HEK293 (cell line): Measurements from ENCODE around the gene MCTP1.

Experiments
- CTCF ChIA-PET: fragments of 350-600 bp; formaldehyde crosslinking; extraction: SDS; loops from one replicate; lab custom pipeline; 2021; ENCODE audit warnings: antibody characterized with exemption; lab: Yijun Ruan, JAX
- POLR2A ChIA-PET: fragments of 300-600 bp; formaldehyde crosslinking; extraction: SDS; loops from one replicate; lab custom pipeline; 2020; ENCODE audit warnings: antibody characterized with exemption, inconsistent platforms; lab: Yijun Ruan, JAX
- H3K27ac ChIP-seq: fragments of 200-500 bp; sonication (Bioruptor generic); 2 replicates; pipeline ENCODE4 v1.5.1; 2014; ENCODE audit warnings: low read depth, low read length, control low read depth, inconsistent platforms; ENCODE audit errors: extremely low read depth
- H3K36me3 ChIP-seq, 2 experiments: fragments of 200-500 bp in 1 of 2; sonication (Bioruptor generic) in 1 of 2; 1 replicate in 1 of 2; 2 replicates in 1 of 2; pipeline ENCODE4 v1.5.1; 2014 to 2017; ENCODE audit warnings: inconsistent platforms in 2 of 2, low read length in 2 of 2; ENCODE audit not compliant: control insufficient read depth in 2 of 2, insufficient read depth in 1 of 2
- H3K4me1 ChIP-seq: fragments of 200-500 bp; sonication (Bioruptor generic); 2 replicates; pipeline ENCODE4 v1.5.1; 2014; ENCODE audit warnings: mild to moderate bottlenecking, low read length, inconsistent platforms; ENCODE audit not compliant: control insufficient read depth, insufficient read depth
- H3K4me3 ChIP-seq: 2 replicates; pipeline ENCODE4 v1.5.1; 2011; ENCODE audit warnings: low read depth, mild to moderate bottlenecking, control low read depth, low read length, moderate library complexity
- H3K9me3 ChIP-seq: fragments of 200-500 bp; sonication (Bioruptor generic); 2 replicates; pipeline ENCODE4 v1.5.1; 2014; ENCODE audit warnings: low read depth, low read length, inconsistent platforms; ENCODE audit not compliant: control insufficient read depth, insufficient read depth
- GFI1B ChIP-seq: fragments of 450-650 bp; formaldehyde crosslinking; IDR thresholded peaks from 2 replicates; pipeline ENCODE4 v1.5.1; 2016; ENCODE audit warnings: missing biosample characterization, missing genetic modification characterization
- HOXC10 ChIP-seq: sonication (generic); formaldehyde crosslinking; IDR thresholded peaks from 2 replicates; pipeline ENCODE4 v1.8.1; 2023; ENCODE audit warnings: mild to moderate bottlenecking, missing genetic modification reagents
- IKZF3 ChIP-seq: fragments of 450-650 bp; IDR thresholded peaks from 2 replicates; pipeline ENCODE4 v1.5.0; 2018; ENCODE audit warnings: missing biosample characterization, mild to moderate bottlenecking, missing genetic modification characterization, moderate library complexity
- KLF16 ChIP-seq: fragments of 450-650 bp; formaldehyde crosslinking; IDR thresholded peaks from 2 replicates; pipeline ENCODE4 v1.5.1; 2017; ENCODE audit warnings: missing biosample characterization, missing genetic modification characterization
- RBAK ChIP-seq: fragments of 450-650 bp; formaldehyde crosslinking; IDR thresholded peaks from 2 replicates; pipeline ENCODE4 v1.5.1; 2016; ENCODE audit warnings: missing biosample characterization, missing genetic modification characterization
- SALL2 ChIP-seq: fragments of 450-650 bp; formaldehyde crosslinking; IDR thresholded peaks from 2 replicates; pipeline ENCODE4 v1.5.0; 2017; ENCODE audit warnings: missing biosample characterization, mild to moderate bottlenecking, missing genetic modification characterization, borderline replicate concordance
- WT1 ChIP-seq: fragments of 450-650 bp; formaldehyde crosslinking; IDR thresholded peaks from 2 replicates; pipeline ENCODE4 v1.5.1; 2016; ENCODE audit warnings: missing biosample characterization, missing genetic modification characterization
- YY1 ChIP-seq: fragments of 450-650 bp; formaldehyde crosslinking; IDR thresholded peaks from 2 replicates; pipeline ENCODE4 v1.5.1; 2018; ENCODE audit warnings: missing biosample characterization, missing genetic modification characterization
- ZBTB20 ChIP-seq: fragments of 450-650 bp; formaldehyde crosslinking; IDR thresholded peaks from 2 replicates; pipeline ENCODE4 v1.5.1; 2016; ENCODE audit warnings: missing biosample characterization, missing genetic modification characterization
- ZBTB21 ChIP-seq: fragments of 450-650 bp; formaldehyde crosslinking; IDR thresholded peaks from 2 replicates; pipeline ENCODE4 v1.5.1; 2017; ENCODE audit warnings: missing biosample characterization, missing genetic modification characterization
- ZBTB8A ChIP-seq: fragments of 450-650 bp; formaldehyde crosslinking; IDR thresholded peaks from 2 replicates; pipeline ENCODE4 v1.5.1; 2016; ENCODE audit warnings: missing biosample characterization, missing genetic modification characterization
- ZFP3 ChIP-seq: fragments of 450-650 bp; formaldehyde crosslinking; IDR thresholded peaks from 2 replicates; pipeline ENCODE4 v1.5.1; 2016; ENCODE audit warnings: low read depth, missing biosample characterization, missing genetic modification characterization
- ZNF157 ChIP-seq: fragments of 450-650 bp; formaldehyde crosslinking; IDR thresholded peaks from 2 replicates; pipeline ENCODE4 v1.5.1; 2016; ENCODE audit warnings: missing biosample characterization, missing genetic modification characterization
- ZNF2 ChIP-seq: fragments of 450-650 bp; formaldehyde crosslinking; IDR thresholded peaks from 2 replicates; pipeline ENCODE4 v1.5.1; 2016; ENCODE audit warnings: missing biosample characterization, missing genetic modification characterization
- ZNF391 ChIP-seq: fragments of 450-650 bp; formaldehyde crosslinking; IDR thresholded peaks from 2 replicates; pipeline ENCODE4 v1.5.1; 2016; ENCODE audit warnings: low read depth, missing biosample characterization, missing genetic modification characterization, borderline replicate concordance
- ZNF521 ChIP-seq: fragments of 450-650 bp; formaldehyde crosslinking; IDR thresholded peaks from 2 replicates; pipeline ENCODE4 v1.5.1; 2017; ENCODE audit warnings: missing biosample characterization, mild to moderate bottlenecking, missing genetic modification characterization
- ZNF561 ChIP-seq: fragments of 450-650 bp; IDR thresholded peaks from 2 replicates; pipeline ENCODE4 v1.5.1; 2018; ENCODE audit warnings: missing biosample characterization, missing genetic modification characterization, borderline replicate concordance
- ZNF600 ChIP-seq: fragments of 450-650 bp; formaldehyde crosslinking; IDR thresholded peaks from 2 replicates; pipeline ENCODE4 v1.5.1; 2016; ENCODE audit warnings: missing biosample characterization, missing genetic modification characterization
- ZNF670 ChIP-seq: fragments of 450-650 bp; formaldehyde crosslinking; IDR thresholded peaks from 2 replicates; pipeline ENCODE4 v1.5.1; 2016; ENCODE audit warnings: missing biosample characterization, missing genetic modification characterization, low read depth
- TF ChIP-seq, protein P1 (sequence below): fragments of 450-650 bp; formaldehyde crosslinking; IDR thresholded peaks from 2 replicates; pipeline ENCODE4 v1.5.1; 2016; ENCODE audit warnings: missing biosample characterization, missing genetic modification characterization
- TF ChIP-seq, protein P2 (sequence below): fragments of 450-650 bp; formaldehyde crosslinking; IDR thresholded peaks from 2 replicates; pipeline ENCODE4 v1.5.0; 2017; ENCODE audit warnings: missing biosample characterization, missing genetic modification characterization, borderline replicate concordance
- TF ChIP-seq, protein P3 (sequence below): fragments of 450-650 bp; formaldehyde crosslinking; IDR thresholded peaks from 2 replicates; pipeline ENCODE4 v1.5.1; 2017; ENCODE audit warnings: missing biosample characterization, missing genetic modification characterization

The MCTP1 gene

DNA sequence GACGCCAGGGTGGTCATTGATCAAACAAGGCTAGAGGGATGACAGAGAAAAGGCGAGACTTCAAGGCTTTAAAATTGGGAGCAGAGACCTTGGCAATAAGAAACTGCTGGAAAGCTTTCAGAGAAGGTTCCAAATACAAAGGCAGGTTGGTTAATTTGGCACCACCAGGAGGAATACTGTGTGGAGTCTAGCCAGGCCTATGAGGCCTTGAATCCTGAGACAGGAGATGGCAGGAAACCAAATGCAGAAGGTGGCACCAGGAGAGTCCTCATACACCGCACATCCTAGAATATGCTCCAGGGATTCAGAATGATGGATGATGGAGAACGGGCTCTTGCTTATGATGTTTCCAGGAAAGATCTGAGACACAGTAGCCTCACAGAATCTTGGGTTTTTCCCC is 90.0 kb downstream of the MCTP1 start (continued):
- TF ChIP-seq ZFP3 (tag by site-specific recombination) (no peak), ZBTB8A (tag by site-specific recombination) (no peak), ZNF2 (tag by site-specific recombination) (no peak), ZBTB20 (tag by site-specific recombination) (no peak), ZNF600 (tag by site-specific recombination) (no peak), ZNF391 (tag by site-specific recombination) (no peak), HOXC10 (CRISPR knock-in tag) (no peak), YY1 (tag by site-specific recombination) (no peak), IKZF3 (no peak), RBAK (no peak)

DNA sequence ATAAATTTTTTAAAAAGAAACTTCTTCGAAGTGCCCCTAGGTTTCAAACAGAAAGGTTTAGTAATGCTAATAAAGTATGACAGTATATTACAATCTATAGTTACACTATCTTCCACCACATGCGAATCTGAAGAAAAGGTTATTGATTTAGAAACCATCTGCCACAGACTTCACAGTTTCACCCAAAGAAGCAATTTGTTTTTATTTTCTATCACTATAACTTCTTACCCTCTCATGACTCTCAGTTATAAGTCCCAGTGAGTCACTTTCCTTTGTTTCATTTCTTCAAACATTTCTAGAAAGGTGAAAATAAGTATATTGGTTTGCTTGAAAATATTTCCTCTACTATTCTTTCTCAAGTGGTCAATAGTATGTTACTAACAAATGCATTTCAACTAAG is 93.6 kb downstream of the MCTP1 start:
- H3K27ac ChIP-seq, result no peak overlapping the region
- CTCF ChIA-PET, result no interaction called here
- H3K9me3 ChIP-seq, result no peaks in the 10 kb centered on the region
- no peak overlapping the region for H3K4me3 ChIP-seq
- no peaks in the 10 kb centered on the region for H3K36me3 ChIP-seq
- no peaks in the 10 kb centered on the region; the same call in 1 of the 2 replicates for H3K4me1 ChIP-seq
- POLR2A ChIA-PET, result no interaction called here
- TF ChIP-seq ZNF670 (no peak), GFI1B (tag by site-specific recombination) (no peak), ZNF391 (tag by site-specific recombination) (no peak), SALL2 (tag by site-specific recombination) (no peak), WT1 (tag by site-specific recombination) (no peak), ZBTB21 (tag by site-specific recombination) (no peak), KLF16 (tag by site-specific recombination) (no peak), ZNF521 (no peak), ZNF561 (no peak), ZNF157 (no peak)
- TF ChIP-seq, protein P1, sequence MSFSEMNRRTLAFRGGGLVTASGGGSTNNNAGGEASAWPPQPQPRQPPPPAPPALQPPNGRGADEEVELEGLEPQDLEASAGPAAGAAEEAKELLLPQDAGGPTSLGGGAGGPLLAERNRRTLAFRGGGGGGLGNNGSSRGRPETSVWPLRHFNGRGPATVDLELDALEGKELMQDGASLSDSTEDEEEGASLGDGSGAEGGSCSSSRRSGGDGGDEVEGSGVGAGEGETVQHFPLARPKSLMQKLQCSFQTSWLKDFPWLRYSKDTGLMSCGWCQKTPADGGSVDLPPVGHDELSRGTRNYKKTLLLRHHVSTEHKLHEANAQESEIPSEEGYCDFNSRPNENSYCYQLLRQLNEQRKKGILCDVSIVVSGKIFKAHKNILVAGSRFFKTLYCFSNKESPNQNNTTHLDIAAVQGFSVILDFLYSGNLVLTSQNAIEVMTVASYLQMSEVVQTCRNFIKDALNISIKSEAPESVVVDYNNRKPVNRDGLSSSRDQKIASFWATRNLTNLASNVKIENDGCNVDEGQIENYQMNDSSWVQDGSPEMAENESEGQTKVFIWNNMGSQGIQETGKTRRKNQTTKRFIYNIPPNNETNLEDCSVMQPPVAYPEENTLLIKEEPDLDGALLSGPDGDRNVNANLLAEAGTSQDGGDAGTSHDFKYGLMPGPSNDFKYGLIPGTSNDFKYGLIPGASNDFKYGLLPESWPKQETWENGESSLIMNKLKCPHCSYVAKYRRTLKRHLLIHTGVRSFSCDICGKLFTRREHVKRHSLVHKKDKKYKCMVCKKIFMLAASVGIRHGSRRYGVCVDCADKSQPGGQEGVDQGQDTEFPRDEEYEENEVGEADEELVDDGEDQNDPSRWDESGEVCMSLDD (tag by site-specific recombination), result no peak
- TF ChIP-seq, protein P2, sequence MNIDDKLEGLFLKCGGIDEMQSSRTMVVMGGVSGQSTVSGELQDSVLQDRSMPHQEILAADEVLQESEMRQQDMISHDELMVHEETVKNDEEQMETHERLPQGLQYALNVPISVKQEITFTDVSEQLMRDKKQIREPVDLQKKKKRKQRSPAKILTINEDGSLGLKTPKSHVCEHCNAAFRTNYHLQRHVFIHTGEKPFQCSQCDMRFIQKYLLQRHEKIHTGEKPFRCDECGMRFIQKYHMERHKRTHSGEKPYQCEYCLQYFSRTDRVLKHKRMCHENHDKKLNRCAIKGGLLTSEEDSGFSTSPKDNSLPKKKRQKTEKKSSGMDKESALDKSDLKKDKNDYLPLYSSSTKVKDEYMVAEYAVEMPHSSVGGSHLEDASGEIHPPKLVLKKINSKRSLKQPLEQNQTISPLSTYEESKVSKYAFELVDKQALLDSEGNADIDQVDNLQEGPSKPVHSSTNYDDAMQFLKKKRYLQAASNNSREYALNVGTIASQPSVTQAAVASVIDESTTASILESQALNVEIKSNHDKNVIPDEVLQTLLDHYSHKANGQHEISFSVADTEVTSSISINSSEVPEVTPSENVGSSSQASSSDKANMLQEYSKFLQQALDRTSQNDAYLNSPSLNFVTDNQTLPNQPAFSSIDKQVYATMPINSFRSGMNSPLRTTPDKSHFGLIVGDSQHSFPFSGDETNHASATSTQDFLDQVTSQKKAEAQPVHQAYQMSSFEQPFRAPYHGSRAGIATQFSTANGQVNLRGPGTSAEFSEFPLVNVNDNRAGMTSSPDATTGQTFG (tag by site-specific recombination), result no peak
- TF ChIP-seq, protein P3, sequence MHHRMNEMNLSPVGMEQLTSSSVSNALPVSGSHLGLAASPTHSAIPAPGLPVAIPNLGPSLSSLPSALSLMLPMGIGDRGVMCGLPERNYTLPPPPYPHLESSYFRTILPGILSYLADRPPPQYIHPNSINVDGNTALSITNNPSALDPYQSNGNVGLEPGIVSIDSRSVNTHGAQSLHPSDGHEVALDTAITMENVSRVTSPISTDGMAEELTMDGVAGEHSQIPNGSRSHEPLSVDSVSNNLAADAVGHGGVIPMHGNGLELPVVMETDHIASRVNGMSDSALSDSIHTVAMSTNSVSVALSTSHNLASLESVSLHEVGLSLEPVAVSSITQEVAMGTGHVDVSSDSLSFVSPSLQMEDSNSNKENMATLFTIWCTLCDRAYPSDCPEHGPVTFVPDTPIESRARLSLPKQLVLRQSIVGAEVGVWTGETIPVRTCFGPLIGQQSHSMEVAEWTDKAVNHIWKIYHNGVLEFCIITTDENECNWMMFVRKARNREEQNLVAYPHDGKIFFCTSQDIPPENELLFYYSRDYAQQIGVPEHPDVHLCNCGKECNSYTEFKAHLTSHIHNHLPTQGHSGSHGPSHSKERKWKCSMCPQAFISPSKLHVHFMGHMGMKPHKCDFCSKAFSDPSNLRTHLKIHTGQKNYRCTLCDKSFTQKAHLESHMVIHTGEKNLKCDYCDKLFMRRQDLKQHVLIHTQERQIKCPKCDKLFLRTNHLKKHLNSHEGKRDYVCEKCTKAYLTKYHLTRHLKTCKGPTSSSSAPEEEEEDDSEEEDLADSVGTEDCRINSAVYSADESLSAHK (tag by site-specific recombination), result no peak
